H9 (cell line): ENCODE results near the gene PTCH1. TPM values are rescaled to one million over a fixed set of nuclear protein-coding genes. Genes with fewer than 3 reads are reported as not detected.

Experiments
- DNase-seq: peaks from one replicate; pipeline ENCODE4 v3.0.0-alpha.2; 2017
- H2AFZ ChIP-seq: one replicate; pipeline ENCODE4 v1.6.1; 2013; ENCODE audit warnings: mild to moderate bottlenecking, low read length, control low read depth, moderate library complexity
- H2AK5ac ChIP-seq: 2 replicates; pipeline ENCODE4 v1.6.1; 2013; ENCODE audit warnings: low read length, control low read depth, mixed read lengths; ENCODE audit not compliant: insufficient read length
- H2BK120ac ChIP-seq: one replicate; pipeline ENCODE4 v1.6.1; 2013; ENCODE audit warnings: low read depth, mild to moderate bottlenecking, low read length, control low read depth, inconsistent platforms; ENCODE audit not compliant: poor library complexity, severe bottlenecking
- H2BK12ac ChIP-seq: 2 replicates; pipeline ENCODE4 v1.6.1; 2013; ENCODE audit warnings: low read length, control low read depth, mixed read lengths, low read depth; ENCODE audit not compliant: insufficient read length
- H2BK15ac ChIP-seq: 2 replicates; pipeline ENCODE4 v1.6.1; 2013; ENCODE audit warnings: low read depth, low read length, control low read depth
- H2BK20ac ChIP-seq: one replicate; pipeline ENCODE4 v1.6.1; 2013; ENCODE audit warnings: low read depth, mild to moderate bottlenecking, low read length, control low read depth, inconsistent platforms; ENCODE audit not compliant: poor library complexity, severe bottlenecking
- H2BK5ac ChIP-seq: 2 replicates; pipeline ENCODE4 v1.6.1; 2013; ENCODE audit warnings: low read length, control low read depth, mixed read lengths; ENCODE audit not compliant: insufficient read length
- H3K14ac ChIP-seq: 2 replicates; pipeline ENCODE4 v1.6.1; 2013; ENCODE audit warnings: low read length, control low read depth; ENCODE audit not compliant: insufficient read depth
- H3K18ac ChIP-seq: 2 replicates; pipeline ENCODE4 v1.6.1; 2013; ENCODE audit warnings: low read depth, mild to moderate bottlenecking, mixed read lengths, low read length, control low read depth; ENCODE audit not compliant: insufficient read length
- H3K23ac ChIP-seq: 2 replicates; pipeline ENCODE4 v1.6.1; 2013; ENCODE audit warnings: low read length, control low read depth, mixed read lengths, low read depth; ENCODE audit not compliant: insufficient read length
- H3K23me2 ChIP-seq: 2 replicates; pipeline ENCODE4 v1.6.1; 2013; ENCODE audit warnings: low read depth, mild to moderate bottlenecking, mixed read lengths, low read length, control low read depth; ENCODE audit not compliant: insufficient read length, poor library complexity, severe bottlenecking
- H3K27ac ChIP-seq: 2 replicates; pipeline ENCODE4 v1.5.1; 2013; ENCODE audit warnings: low read length, control low read depth, mixed read lengths, low read depth; ENCODE audit not compliant: insufficient read length
- H3K27me3 ChIP-seq: 2 replicates; pipeline ENCODE4 v1.6.1; 2013; ENCODE audit warnings: low read length, control low read depth, inconsistent platforms; ENCODE audit not compliant: insufficient read depth
- H3K4ac ChIP-seq: 2 replicates; pipeline ENCODE4 v1.6.1; 2013; ENCODE audit warnings: low read depth, mild to moderate bottlenecking, control low read depth, inconsistent platforms, low read length, moderate library complexity
- H3K4me1 ChIP-seq: 2 replicates; pipeline ENCODE4 v1.6.1; 2013; ENCODE audit warnings: low read length, control low read depth, inconsistent platforms; ENCODE audit not compliant: insufficient read depth
- H3K4me2 ChIP-seq: 2 replicates; pipeline ENCODE4 v1.6.1; 2013; ENCODE audit warnings: low read length, control low read depth, mixed read lengths; ENCODE audit not compliant: insufficient read length, insufficient read depth
- H3K56ac ChIP-seq: 2 replicates; pipeline ENCODE4 v1.6.1; 2013; ENCODE audit warnings: low read depth, mild to moderate bottlenecking, mixed read lengths, low read length, control low read depth; ENCODE audit not compliant: insufficient read length
- H3K79me1 ChIP-seq: 2 replicates; pipeline ENCODE4 v1.6.1; 2013; ENCODE audit warnings: low read depth, mild to moderate bottlenecking, moderate library complexity, low read length, control low read depth, inconsistent platforms; ENCODE audit not compliant: insufficient read depth, poor library complexity, severe bottlenecking
- H3K79me2 ChIP-seq: 2 replicates; pipeline ENCODE4 v1.6.1; 2013; ENCODE audit warnings: low read length, control low read depth, inconsistent platforms; ENCODE audit not compliant: insufficient read depth
- H3K9ac ChIP-seq: 2 replicates; pipeline ENCODE4 v1.6.1; 2013; ENCODE audit warnings: low read length, control low read depth, mixed read lengths; ENCODE audit not compliant: insufficient read length; ENCODE audit errors: extremely low read depth
- H3K9me3 ChIP-seq: one replicate; pipeline ENCODE4 v1.6.1; 2013; ENCODE audit warnings: low read depth, low read length, inconsistent platforms; ENCODE audit not compliant: control insufficient read depth
- H3T11ph ChIP-seq: one replicate; pipeline ENCODE4 v1.6.1; 2013; ENCODE audit warnings: mild to moderate bottlenecking, low read length, control low read depth, inconsistent platforms
- H4K20me1 ChIP-seq: one replicate; pipeline ENCODE4 v1.6.1; 2013; ENCODE audit not compliant: control insufficient read depth, insufficient read length, insufficient read depth
- H4K5ac ChIP-seq: 2 replicates; pipeline ENCODE4 v1.6.1; 2013; ENCODE audit warnings: low read depth, mild to moderate bottlenecking, mixed read lengths, low read length, control low read depth; ENCODE audit not compliant: insufficient read length
- H4K8ac ChIP-seq: replicated peaks from 2 replicates; pipeline ENCODE4 v1.6.1; 2013; ENCODE audit warnings: low read length, control low read depth, mixed read lengths, low read depth; ENCODE audit not compliant: insufficient read length
- H4K91ac ChIP-seq: 2 replicates; pipeline ENCODE4 v1.6.1; 2013; ENCODE audit warnings: low read depth, mild to moderate bottlenecking, moderate library complexity, mixed read lengths, low read length, control low read depth; ENCODE audit not compliant: insufficient read length
- H3K27ac Mint-ChIP-seq, 3 experiments: 2 replicates in 2 of 3; 3 replicates in 1 of 3; pipeline ENCODE4 v1.8.0; 2020 to 2021; ENCODE audit warnings: mixed read lengths in 3 of 3, mild to moderate bottlenecking in 1 of 3, moderate library complexity in 1 of 3
- H3K27me3 Mint-ChIP-seq: 2 replicates; pipeline ENCODE4 v1.8.0; 2021; ENCODE audit warnings: low read depth, mild to moderate bottlenecking, moderate library complexity, mixed read lengths
- H3K36me3 Mint-ChIP-seq, 3 experiments: 2 replicates in 2 of 3; 3 replicates in 1 of 3; pipeline ENCODE4 v1.8.0; 2020 to 2021; ENCODE audit warnings: low read depth in 3 of 3, mixed read lengths in 3 of 3; ENCODE audit not compliant: insufficient read depth in 1 of 3
- H3K4me1 Mint-ChIP-seq, 2 experiments: 2 replicates each; pipeline ENCODE4 v1.8.0; 2020; ENCODE audit warnings: mixed read lengths in 2 of 2
- H3K4me3 Mint-ChIP-seq, 2 experiments: 2 replicates in 1 of 2; 3 replicates in 1 of 2; pipeline ENCODE4 v1.8.0; 2020 to 2021; ENCODE audit warnings: mild to moderate bottlenecking in 2 of 2, mixed read lengths in 2 of 2, moderate library complexity in 1 of 2
- H3K9me3 Mint-ChIP-seq, 2 experiments: 2 replicates in 1 of 2; 3 replicates in 1 of 2; pipeline ENCODE4 v1.8.0; 2020; ENCODE audit warnings: mild to moderate bottlenecking in 2 of 2, mixed read lengths in 2 of 2, moderate library complexity in 1 of 2
- CTCF ChIP-seq: fragments of 200-600 bp; sonication (generic); conservative IDR thresholded peaks from 3 replicates; pipeline ENCODE4 v1.8.0; 2021; ENCODE audit warnings: antibody characterized with exemption, mild to moderate bottlenecking
- WGBS: extraction: QIAGEN DNeasy Blood & Tissue Kit; methylation state at CpG from one replicate; pipeline ENCODE4 v1.1.7; 2013; ENCODE audit warnings: missing lambda C conversion rate, low lambda C conversion rate, mixed read lengths; ENCODE audit not compliant: insufficient read length; ENCODE audit errors: extremely low coverage; 5-methylcytosine and 5-hydroxymethylcytosine counted together
- total RNA-seq: library from RNA; stranded (reverse); gene quantifications from 2 replicates; pipeline ENCODE4 v1.2.1, GENCODE V29; 2021

The PTCH1 gene
- total RNA-seq, 1 experiment from 2014 or later: 9.1 TPM

- H3K4ac ChIP-seq: no peak overlapping the region
- peaks cover 31% of the 10 kb centered on the region for H3K27me3 Mint-ChIP-seq
- H3K14ac ChIP-seq: no peak overlapping the region
- peaks cover 49 to 54% of the 10 kb centered on the region in 2 experiments for H3K4me1 Mint-ChIP-seq
- H3K4me1 ChIP-seq: peaks cover 17% of the 10 kb centered on the region
- H3K23ac ChIP-seq: no peak overlapping the region
- no peak overlapping the region for H4K91ac ChIP-seq
- H3K4me3 Mint-ChIP-seq: no peak overlapping the region
- no peak overlapping the region for H2BK5ac ChIP-seq
- H3K79me1 ChIP-seq: no peaks in the 10 kb centered on the region
- H3K27ac ChIP-seq: no peak overlapping the region
- H2BK120ac ChIP-seq: no peak overlapping the region
- DNase-seq: no peak
- no peaks in the 10 kb centered on the region for H3K27me3 ChIP-seq
- H3K9me3 Mint-ChIP-seq: no peaks in the 10 kb centered on the region; a peak in 1 of 5 replicates
- no peak overlapping the region for H2AFZ ChIP-seq
- H3K18ac ChIP-seq: no peak overlapping the region
- H3K9me3 ChIP-seq: no peaks in the 10 kb centered on the region
- H4K8ac ChIP-seq: no peak overlapping the region
- WGBS: no CpG with 5 or more reads among the region's 9 CpGs
- H3T11ph ChIP-seq: no peak overlapping the region
- H4K5ac ChIP-seq: no peak overlapping the region
- H3K79me2 ChIP-seq: no peaks in the 10 kb centered on the region; the same call in 1 of the 2 replicates
- H2AK5ac ChIP-seq: no peak overlapping the region
- H2BK20ac ChIP-seq: no peak overlapping the region
- H3K56ac ChIP-seq: no peak overlapping the region
- no peak for TF ChIP-seq CTCF
- H2BK12ac ChIP-seq: no peak overlapping the region
- no peaks in the 10 kb centered on the region for H4K20me1 ChIP-seq
- no peak overlapping the region for H3K4me2 ChIP-seq
- H3K23me2 ChIP-seq: no peaks in the 10 kb centered on the region
- peaks cover 0 to 8% (median 0%) of the 10 kb centered on the region in 3 experiments; a peak in 3 of 7 replicates for H3K36me3 Mint-ChIP-seq
- no peak overlapping the region for H3K27ac Mint-ChIP-seq
- H2BK15ac ChIP-seq: no peak overlapping the region
- H3K9ac ChIP-seq: no peak overlapping the region
Observed at GRCh38 chr9:95499847-95500246, 16.9 kb downstream of the PTCH1 start.
